ENCODE results near the gene GPR39.

Gene GPR39

DNA sequence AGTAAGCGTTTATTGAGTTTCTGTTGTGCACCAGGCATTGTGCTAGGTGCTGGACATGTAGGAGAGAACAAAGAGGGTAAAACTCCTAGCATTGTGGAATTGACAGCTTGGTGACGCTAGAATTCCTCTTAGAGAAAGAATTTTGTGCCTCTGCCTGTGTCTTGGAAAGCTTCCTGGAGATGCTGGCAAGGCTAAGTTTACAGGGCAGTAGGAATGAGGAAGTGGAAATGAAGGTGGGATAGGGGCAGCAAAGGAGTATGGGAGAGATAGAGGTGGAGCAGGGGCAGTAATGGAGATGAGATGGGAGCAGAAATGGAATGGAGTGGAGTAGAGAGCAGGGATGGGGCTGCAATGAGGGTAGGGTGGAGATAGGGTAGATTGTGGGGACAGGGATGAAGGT is 29.8 kb downstream of the GPR39 start:
- no peak for DNase-seq (ENCODE audit: low read depth, low spot score)

DNA sequence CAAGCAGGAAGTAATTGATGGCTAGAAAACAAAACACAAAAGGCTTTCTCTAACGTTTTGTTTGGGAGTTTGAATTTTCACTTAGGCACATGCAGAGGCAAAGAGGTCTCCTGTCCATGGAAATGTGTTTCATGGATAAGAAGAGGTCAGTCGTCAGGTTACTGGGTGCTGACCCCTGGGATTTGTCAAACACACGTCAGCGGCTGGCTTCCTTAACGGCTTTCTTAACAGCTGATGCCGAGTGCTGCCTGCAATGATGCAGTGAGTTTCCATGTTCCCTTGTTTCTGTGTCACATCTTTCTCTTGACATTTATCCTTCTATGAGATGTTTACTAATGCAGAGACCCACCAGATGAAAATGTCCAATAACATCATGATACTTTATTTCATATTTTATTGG is 31.7 kb downstream of the GPR39 start:
- no peak for DNase-seq (ENCODE audit: low read depth, low spot score)

DNA sequence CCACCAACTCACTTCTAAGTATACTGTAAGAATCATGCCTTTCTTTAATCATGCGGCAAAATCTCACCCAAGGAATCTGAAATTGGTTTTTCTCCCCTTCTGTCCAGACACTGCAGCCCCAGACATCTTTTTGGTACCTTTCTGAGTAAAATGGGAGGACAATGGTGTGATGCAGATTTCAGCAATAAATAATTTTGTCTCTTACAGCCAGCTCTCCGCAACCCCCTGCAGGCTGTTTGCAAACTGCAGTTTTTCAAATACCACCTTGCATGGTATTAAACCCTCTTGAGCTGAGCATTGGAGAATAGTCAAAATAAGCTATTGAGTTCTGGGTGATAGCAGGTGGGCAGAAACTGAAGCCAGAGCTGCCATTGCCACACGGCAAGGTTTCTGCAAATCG is 32.2 kb downstream of the GPR39 start:
- DNase-seq (ENCODE audit: low read depth, low spot score), result no peak

DNA sequence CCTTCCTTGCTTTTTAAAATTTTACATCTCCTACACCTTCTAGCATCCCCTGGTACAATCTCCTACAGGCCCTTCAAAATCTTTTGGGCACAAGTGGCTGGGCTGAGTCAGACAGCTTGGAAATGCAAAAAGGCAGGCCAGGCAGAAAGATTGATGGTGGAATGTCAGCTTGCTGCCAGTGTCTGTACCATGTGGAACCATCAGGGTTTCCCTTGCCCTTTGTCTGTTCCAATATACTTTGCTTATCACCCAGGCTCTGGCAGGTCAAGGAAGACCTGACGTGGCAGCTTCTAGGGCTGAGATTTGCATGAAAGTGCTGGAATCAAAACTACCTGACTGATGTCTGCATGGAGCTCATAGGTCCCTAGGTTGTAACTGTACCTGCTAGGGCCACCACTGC is 33.3 kb downstream of the GPR39 start:
- no peak for DNase-seq (ENCODE audit: low read depth, low spot score)

DNA sequence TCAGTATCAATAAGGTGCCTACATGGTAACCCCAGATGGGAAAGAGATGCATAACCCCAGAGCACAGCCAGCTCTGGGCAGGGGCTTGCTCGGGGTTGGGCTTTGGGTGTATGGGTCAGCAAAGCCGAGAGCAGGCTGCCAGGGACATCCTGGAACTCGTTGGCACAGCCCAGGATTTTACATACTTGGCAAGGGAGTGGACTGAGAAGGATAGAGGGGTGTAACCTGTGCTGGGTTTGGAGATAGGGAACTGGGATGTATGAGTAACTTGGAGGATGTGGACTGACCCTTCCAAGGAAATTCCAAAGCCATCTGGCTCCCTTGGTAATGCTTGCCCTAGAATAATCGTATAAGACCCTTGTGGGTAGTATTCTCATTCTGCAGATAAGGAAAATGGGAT is 44.2 kb downstream of the GPR39 start:
- no peak for DNase-seq (ENCODE audit: low read depth, low spot score)

DNA sequence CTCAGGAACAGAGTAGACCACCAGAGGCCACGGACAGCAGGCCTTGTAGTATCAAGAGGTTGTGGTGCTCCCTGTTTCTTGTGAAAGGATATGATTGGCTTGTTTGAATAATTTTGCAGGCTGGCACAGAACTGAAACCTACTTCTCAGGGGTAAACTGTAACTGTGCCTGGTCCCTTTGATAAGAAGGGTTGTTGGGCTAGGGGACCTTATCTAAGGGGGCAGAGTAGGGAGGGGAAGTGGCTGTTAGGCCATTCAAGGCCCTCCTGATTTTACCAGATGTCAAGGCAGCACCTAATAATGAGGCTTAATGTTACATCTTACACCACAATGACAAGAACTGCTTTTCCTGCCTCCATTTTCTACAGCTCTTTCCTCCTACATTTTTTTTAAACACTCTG is 45.6 kb downstream of the GPR39 start:
- DNase-seq (ENCODE audit: low read depth, low spot score), result no peak

DNA sequence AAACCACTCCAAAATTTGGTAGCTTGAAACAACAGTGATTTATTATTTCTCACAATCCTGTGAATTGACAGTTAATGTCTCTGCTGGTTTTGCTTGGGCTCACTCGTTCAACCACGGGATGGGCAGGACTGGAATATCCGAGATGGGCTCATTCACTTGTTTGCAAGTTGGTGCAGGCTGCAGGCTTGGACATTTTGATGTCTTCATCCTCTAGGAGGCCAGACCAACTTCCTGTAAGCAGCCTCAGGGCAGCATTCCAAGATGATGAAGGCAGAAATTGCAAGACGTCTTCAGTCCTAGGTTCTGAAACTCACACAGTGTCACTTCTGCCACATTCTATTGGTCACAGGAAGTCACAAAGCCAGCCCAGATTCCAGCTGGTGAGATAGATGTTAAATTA is 47.1 kb downstream of the GPR39 start:
- DNase-seq (ENCODE audit: low read depth, low spot score), result no peak

DNA sequence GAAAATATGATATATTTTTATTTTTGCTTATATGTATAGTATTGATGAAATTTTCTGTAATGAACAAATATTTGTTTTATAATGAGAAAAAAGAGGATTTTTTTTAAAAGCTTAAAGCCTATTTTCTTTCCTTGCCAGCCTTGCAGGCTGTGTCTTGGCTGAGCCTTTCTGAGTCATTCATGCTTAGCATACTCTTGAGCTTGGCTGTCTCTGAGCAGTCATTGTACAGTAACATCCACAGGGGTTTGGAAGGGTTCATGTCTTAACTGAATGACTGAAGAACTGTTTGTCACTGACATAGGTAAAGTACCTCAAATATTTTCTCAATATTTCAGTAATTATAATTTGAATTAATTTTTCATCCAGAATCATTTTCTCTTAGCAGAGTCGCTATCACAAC is 49.3 kb downstream of the GPR39 start:
- no peak for DNase-seq (ENCODE audit: low read depth, low spot score)

DNA sequence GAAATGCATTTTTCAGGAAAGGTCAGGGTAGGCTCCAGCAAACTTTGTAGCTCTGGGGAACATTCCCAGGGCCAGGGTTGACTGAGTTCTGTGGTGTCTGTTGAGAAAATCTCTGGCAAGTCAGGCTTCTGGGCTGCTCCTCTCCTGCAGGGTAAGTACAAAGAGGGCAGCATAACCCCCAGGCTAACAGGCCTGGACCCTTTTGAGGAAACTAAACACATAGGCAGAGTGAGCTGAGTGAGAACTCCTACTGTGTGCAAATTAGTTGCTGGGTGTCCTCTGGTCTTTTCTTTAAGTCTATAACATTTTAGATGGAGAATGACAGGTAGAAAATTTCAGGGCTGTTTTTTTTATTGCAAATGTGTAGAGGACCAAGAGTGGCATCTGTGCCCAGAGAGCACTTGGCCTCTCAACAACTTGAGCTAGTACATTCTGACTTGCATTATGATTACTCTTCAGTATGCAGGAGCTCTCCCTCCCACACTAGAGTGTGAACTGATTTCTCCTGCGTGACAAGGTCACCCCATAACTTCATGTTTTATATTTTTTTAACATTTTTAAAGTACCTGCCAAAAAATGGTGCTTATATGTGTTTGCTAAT is 49.9 kb downstream of the GPR39 start:
- DNase-seq (ENCODE audit: low read depth, low spot score), result no peak

DNA sequence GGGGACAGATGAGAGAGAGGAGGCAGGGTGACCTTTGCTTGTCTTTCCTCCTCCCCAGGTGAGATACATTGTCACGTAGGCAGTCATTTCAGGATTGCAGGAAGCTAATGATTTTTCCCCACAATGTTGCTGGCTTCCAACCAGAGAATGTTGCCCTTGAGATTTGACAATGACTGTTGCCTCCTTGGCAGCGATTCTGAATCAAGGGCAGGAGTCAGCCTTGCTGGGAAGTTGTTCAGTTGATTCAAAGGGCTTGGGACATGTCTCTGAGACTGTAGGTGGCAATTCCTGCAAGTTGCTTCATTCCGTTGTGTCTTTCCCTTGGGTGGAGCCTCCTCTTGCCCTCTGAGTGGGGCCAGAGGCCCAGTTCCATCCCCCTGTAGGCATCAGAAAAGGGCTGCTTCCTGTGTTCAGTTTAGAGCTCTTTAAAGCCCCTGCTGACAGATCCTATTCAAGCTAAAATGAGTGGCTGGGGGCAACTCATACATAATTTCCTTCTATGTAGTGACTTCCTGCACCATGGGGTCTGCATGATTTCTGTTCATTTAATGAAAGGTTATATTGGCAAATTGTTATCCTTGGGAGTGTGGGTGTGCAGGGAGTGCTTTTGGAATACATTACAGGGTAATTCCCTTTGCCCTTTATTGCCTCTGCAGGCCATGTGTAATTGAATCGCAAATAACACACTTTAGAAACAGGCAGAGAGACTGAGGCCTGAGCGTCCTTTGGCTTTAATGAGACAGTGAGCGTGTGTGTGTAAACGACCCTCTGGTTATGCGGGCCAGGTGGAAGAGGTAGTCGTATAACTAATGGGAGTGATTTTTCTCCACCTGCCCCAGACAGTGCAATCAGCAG is 52.4 kb downstream of the GPR39 start:
- no peak for DNase-seq (ENCODE audit: low read depth, low spot score)

DNA sequence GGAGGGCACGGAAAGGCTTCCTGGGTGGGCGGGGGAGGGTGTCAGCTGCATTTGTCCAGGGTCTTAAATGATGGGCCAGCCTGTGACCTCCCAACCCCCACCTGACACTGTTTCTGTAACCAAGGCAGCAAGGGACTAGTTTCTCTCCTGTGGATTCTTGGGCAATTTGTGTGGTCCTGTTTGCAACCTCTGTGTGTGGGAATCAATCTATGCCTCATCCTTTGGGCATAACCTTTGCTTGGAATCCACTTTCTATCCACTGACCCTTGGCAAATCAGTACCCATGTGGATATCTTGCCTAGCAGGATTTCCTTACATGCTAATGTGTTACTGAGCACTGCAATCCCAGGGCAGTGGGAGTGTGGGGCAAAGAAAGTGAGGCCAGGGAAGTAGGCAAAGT is 54.1 kb downstream of the GPR39 start:
- no peak for DNase-seq (ENCODE audit: low read depth, low spot score)

DNA sequence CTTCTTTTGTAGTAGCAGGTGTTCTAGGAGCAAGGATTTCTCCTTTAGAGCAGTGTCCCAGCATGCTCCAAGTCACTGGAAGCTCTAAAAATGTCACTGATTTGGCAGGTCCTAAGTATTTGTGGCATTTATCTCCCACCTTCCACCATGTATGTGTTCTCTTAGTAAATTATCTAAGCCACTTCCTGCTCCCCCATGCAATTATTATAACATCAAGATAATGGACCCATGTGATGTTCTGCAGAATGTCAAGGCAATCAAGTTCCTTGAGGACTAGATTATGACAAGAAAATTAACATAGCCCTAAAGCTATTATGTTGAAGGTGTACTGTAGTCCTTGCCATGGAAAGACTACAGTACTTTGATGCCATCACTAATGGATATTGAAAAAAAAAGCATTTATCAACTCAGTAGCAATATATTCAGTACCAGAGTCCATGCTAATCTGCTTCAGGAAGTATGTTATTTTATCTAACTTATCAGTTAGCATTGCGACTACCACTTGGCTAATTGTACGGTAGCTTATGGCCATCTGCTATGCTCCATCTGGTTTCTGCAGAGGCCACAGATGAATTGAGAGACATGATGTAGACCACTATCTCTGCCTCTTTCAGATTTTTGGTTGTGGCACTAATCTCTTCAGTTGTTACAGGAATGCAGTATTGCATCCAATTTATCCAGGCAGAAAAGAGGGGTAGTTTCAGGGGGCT is 56.7 kb downstream of the GPR39 start:
- DNase-seq (ENCODE audit: low read depth, low spot score), result no peak

DNA sequence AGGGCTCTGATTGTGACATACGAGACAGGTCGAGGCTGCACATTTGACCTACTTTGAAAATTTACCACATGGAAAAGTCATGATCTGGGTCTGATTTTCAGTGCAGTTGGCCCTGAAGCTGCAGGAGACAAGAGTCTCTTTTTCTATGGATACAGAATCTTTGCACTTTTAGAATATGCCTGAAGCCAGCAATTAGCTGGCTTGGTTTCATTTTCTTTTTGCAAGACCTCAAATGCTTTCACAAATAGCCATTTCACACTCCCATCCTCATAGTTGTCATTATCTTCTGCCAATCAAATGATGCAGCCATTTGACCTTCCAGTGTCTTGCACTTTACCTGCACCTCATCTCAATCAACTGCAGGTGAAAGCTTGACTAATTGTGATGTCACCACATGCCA is 59.0 kb downstream of the GPR39 start:
- DNase-seq (ENCODE audit: low read depth, low spot score), result no peak

DNA sequence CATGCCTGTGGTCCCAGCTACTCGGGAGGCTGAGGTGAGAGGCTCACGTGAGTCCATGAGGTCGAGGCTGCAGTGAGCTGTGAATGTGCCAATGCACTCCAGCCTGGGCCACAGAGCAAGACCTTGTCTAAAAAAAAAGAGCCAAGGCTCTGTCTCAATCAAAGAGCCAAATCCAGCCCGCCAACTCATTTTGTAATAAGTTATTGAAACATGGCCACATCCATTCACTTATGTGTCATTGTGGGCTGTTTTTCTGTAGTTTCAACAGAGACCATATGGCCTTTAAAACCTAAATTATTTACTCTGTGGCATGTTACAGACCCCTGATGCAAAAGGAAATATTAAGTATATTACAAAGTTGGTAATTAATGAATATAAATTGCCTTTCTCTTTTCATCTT is 60.8 kb downstream of the GPR39 start:
- DNase-seq (ENCODE audit: low read depth, low spot score), result no peak

DNA sequence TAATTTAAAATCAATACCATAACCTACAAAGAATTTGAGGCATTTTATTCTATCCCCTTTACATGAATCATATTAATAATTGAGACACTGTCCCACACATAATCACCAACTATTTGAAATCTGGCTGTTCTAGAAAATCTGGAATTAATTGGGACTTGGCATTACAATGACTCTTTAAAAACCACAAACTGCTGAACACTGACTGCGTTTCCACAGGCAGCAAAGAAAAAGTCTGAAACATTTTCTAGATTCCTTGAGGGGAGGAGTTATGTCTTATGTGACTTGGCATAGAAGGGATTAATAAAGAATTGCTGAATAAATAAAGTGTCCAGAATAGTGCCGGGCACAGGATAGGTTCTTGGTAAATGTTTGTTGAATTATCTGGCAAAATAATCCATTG is 61.4 kb downstream of the GPR39 start:
- no peak for DNase-seq (ENCODE audit: low read depth, low spot score)

DNA sequence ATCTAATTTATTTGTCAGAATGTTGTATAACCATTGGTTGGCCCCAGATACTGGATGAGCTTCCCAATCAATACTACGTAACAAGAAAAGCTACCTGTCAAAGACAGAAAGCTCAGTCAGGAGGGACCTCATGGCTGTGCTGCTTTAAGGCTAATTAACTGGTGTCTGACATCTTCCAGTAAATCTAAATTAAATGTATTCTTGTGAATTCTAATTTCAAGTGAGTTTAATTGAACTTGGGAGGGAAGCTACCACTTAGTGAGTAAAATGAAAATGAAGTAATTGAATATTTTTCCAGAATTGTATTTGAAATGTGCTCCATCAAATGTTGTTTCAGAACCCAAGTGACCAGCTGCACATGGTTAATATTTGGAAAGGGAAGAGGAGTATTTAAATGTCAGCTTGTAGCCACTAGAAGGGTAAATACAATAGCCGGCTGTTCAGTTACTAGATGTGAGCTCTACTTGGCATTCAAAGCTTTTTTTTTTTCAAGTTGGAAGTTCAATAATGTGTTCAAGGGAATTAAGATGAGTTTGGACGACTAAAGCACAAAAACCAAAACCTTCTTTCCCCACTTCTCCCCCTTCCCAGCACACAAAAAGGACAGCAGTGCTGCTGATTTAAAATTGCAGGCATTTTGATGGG is 62.0 kb downstream of the GPR39 start:
- DNase-seq (ENCODE audit: low read depth, low spot score), result no peak

DNA sequence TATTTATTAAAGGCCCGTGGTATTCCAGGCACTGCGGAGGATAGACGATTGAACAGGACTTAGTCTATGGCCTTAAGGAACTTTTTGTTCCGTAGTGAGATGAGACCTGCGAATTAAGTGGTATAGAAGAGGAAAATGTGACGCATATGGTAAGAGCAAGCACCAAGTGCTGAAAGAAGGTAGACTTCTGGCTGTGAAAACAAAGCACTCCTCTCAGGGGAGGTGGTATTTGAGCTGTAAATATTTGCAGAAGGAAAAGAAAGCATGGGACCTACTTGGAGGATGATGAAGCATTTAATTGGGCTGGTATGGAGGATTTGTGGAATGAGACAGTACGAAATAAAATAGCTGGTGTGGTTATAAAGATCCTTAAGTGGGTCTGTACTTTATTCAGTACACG is 62.5 kb downstream of the GPR39 start:
- DNase-seq (ENCODE audit: low read depth, low spot score), result no peak

DNA sequence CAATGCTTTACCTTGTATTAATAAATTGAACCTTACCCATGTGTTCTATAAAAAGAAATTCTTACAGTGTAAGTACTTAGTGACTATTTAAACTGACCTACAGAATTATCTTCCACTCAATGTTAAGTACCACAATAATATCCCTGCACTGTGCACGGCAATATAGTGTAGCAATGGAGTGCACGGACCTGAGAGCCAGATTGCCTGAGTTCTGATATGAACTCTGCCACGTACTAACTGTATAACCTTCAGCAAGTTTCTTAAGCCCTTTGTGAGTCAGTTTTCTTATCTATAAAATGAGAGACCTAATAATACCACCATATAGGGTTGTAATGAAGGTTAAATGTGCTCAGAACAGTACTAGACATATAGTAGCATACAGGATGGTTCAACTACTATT is 66.2 kb downstream of the GPR39 start:
- DNase-seq (ENCODE audit: low read depth, low spot score), result no peak

DNA sequence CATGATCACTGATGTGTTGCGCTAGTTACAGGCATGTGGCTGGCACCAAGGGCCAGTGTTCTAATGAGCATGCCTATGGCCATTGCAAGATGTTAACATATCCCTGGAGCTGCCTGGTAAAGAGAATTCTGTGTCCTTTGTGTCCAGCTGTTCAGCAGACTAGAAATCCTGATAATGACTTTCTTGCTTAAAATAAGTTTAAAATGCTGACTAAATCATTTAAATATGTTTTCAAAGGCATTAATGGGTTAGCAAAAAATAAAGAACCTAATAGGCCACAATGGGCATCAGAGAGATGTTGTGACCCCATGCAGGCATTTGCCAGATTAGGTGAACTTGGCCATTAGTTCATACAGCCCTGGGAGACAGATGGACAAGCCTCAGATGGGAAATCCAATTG is 67.5 kb downstream of the GPR39 start:
- no peak for DNase-seq (ENCODE audit: low read depth, low spot score)

DNA sequence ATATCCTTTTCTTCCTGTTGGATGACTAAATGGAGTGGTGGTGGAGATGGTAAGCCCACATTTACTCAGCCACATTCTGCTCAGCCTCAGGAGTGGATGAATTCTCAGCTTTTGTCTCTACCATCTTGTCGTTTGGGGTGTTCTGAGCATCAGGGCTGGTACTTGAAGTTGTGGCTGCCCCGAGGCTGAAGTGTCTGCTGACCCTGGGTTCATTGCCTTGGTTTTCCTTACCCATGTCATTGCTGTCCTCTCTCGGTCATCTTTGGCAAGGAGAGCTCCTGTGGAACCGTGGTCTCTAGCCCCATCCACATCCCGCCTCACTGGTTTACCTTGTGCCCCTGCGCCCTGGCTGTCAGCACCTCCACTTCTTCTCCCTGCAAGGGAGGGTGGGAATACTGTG is 71.9 kb downstream of the GPR39 start:
- DNase-seq (ENCODE audit: low read depth, low spot score), result no peak

DNA sequence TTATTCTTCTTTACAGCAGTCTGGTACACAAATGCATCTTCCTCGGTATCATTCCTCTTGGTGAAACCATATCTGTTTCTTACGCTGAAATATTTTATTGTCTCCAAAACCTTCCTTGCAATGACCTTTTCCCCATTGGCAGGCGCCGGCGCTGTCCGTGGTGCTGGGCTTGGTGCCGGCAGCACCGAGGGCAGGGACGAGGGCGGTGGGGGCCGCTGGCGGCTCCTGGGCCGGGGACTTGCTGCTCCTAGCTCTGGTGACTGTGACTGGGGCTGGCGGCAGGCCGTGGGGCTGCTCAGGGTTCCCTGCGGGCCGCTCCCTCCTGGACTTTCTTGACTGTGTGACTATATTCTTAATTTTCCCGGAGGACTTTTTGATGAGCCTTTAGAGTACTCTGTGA is 72.5 kb downstream of the GPR39 start:
- peak; percentile 25 for DNase-seq (ENCODE audit: low read depth, low spot score)

DNA sequence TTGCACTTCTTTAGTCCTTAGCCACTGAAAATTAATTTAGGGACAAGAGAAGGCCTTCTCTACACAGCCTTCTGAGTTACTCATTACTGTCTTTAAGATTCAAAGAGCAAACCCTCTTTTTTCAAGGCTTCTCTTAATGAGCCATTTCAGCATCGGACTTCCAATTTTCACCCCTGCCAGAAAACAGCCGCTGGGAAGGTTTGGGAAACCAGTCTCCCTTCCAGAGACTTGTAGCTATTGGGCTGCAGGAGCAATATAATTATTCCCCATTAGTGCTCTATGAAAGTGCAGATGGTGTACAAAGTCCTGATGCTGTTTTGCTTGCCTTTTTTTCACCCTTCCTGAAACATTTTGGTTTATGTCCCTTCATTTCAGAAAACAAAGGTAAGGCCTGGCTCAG is 79.3 kb downstream of the GPR39 start:
- DNase-seq (ENCODE audit: low read depth, low spot score), result no peak
